Measurements from ENCODE around the gene NUMB.

NUMB gene

DNA sequence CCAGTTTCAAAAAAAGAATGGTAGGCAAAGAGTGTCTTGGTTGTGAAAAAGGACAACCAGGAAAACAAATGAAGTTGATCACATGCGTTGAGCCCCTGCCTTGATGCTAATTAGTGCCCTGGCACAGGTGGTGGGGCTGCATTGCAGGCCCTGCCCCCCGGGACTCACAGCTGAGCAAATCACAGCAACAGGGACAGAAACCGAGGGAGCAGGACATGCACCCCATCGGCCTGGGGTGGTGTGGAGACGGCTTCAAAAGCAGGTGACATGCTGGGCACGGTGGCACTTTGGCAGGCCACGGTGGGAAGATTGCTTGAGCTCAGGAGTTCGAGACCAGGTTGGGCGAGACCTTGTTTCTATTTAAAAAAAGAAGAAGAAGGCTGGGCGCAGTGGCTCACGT is 222.2 kb downstream of the NUMB start:
- H4K20me1 ChIP-seq (ENCODE audit: insufficient read depth, low read length) = no peaks in the 10 kb centered on the region
- H3K4me2 ChIP-seq (ENCODE audit: insufficient read depth, low read length) = no peak overlapping the region
- H3K9me3 ChIP-seq (ENCODE audit: insufficient read depth, low read length, severe bottlenecking) = no peaks in the 10 kb centered on the region
- H3K4me1 ChIP-seq (ENCODE audit: insufficient read depth, low read length) = no peaks in the 10 kb centered on the region
- DNase-seq (no peak), ATAC-seq (ENCODE audit: insufficient read depth, low read depth) (no peak)
- H2AFZ ChIP-seq (ENCODE audit: low read depth, low read length) = no peak overlapping the region
- H3K79me2 ChIP-seq (ENCODE audit: insufficient read depth, low read length) = no peaks in the 10 kb centered on the region
- no peak overlapping the region for H3K9ac ChIP-seq (ENCODE audit: low read depth, low read length)
- no peaks in the 10 kb centered on the region for H3K36me3 ChIP-seq (ENCODE audit: insufficient read depth, low read length)
- no peak overlapping the region for H3K4me3 ChIP-seq (ENCODE audit: low read depth in 1 of 2, low read length in 2 of 2)
- TF ChIP-seq, protein P1, sequence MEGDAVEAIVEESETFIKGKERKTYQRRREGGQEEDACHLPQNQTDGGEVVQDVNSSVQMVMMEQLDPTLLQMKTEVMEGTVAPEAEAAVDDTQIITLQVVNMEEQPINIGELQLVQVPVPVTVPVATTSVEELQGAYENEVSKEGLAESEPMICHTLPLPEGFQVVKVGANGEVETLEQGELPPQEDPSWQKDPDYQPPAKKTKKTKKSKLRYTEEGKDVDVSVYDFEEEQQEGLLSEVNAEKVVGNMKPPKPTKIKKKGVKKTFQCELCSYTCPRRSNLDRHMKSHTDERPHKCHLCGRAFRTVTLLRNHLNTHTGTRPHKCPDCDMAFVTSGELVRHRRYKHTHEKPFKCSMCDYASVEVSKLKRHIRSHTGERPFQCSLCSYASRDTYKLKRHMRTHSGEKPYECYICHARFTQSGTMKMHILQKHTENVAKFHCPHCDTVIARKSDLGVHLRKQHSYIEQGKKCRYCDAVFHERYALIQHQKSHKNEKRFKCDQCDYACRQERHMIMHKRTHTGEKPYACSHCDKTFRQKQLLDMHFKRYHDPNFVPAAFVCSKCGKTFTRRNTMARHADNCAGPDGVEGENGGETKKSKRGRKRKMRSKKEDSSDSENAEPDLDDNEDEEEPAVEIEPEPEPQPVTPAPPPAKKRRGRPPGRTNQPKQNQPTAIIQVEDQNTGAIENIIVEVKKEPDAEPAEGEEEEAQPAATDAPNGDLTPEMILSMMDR (IDR thresholded peaks at IDR 0.05; ENCODE audit: borderline replicate concordance, extremely low read depth, low read length, poor library complexity, severe bottlenecking) = no peak
- TF ChIP-seq EZH2 (IDR thresholded peaks at IDR 0.05; ENCODE audit: borderline replicate concordance, low read depth, low read length, severe bottlenecking) = no peak
- peaks cover 8% of the 10 kb centered on the region for H3K27me3 ChIP-seq (ENCODE audit: insufficient read depth, low read length, poor library complexity)
- no peak overlapping the region for H3K27ac ChIP-seq (ENCODE audit: low read length)

- H3K27ac ChIP-seq (ENCODE audit: low read length) = no peak overlapping the region
- no peak overlapping the region for H3K4me2 ChIP-seq (ENCODE audit: insufficient read depth, low read length)
- no peaks in the 10 kb centered on the region for H4K20me1 ChIP-seq (ENCODE audit: insufficient read depth, low read length)
- DNase-seq = no peak
- TF ChIP-seq, protein P1 (IDR thresholded peaks at IDR 0.05; ENCODE audit: borderline replicate concordance, extremely low read depth, low read length, poor library complexity, severe bottlenecking) = no peak
- no peak for TF ChIP-seq EZH2 (IDR thresholded peaks at IDR 0.05; ENCODE audit: borderline replicate concordance, low read depth, low read length, severe bottlenecking)
- H3K9me3 ChIP-seq (ENCODE audit: insufficient read depth, low read length, severe bottlenecking) = no peaks in the 10 kb centered on the region
- no peaks in the 10 kb centered on the region for H3K36me3 ChIP-seq (ENCODE audit: insufficient read depth, low read length)
- H2AFZ ChIP-seq (ENCODE audit: low read depth, low read length) = no peak overlapping the region
- no peak overlapping the region for H3K4me3 ChIP-seq (ENCODE audit: low read depth in 1 of 2, low read length in 2 of 2)
- no peak for ATAC-seq (ENCODE audit: insufficient read depth, low read depth)
- no peaks in the 10 kb centered on the region for H3K79me2 ChIP-seq (ENCODE audit: insufficient read depth, low read length)
- H3K9ac ChIP-seq (ENCODE audit: low read depth, low read length) = no peak overlapping the region
- peaks cover 8% of the 10 kb centered on the region for H3K27me3 ChIP-seq (ENCODE audit: insufficient read depth, low read length, poor library complexity)
- no peaks in the 10 kb centered on the region for H3K4me1 ChIP-seq (ENCODE audit: insufficient read depth, low read length)
These were observed 222.7 kb downstream of the NUMB start for GRCh38 chr14:73235531-73236155.

GRCh38 chr14:73234586-73235394 is 223.6 kb downstream of the NUMB start:
- no peaks in the 10 kb centered on the region for H3K9me3 ChIP-seq (ENCODE audit: insufficient read depth, low read length, severe bottlenecking)
- H3K27me3 ChIP-seq (ENCODE audit: insufficient read depth, low read length, poor library complexity) = peaks cover 8% of the 10 kb centered on the region
- H3K9ac ChIP-seq (ENCODE audit: low read depth, low read length) = no peak overlapping the region
- H4K20me1 ChIP-seq (ENCODE audit: insufficient read depth, low read length) = no peaks in the 10 kb centered on the region
- no peak for DNase-seq
- H3K36me3 ChIP-seq (ENCODE audit: insufficient read depth, low read length) = no peaks in the 10 kb centered on the region
- TF ChIP-seq, protein P1 (IDR thresholded peaks at IDR 0.05; ENCODE audit: borderline replicate concordance, extremely low read depth, low read length, poor library complexity, severe bottlenecking) = no peak
- TF ChIP-seq EZH2 (IDR thresholded peaks at IDR 0.05; ENCODE audit: borderline replicate concordance, low read depth, low read length, severe bottlenecking) = no peak
- no peak overlapping the region for H3K27ac ChIP-seq (ENCODE audit: low read length)
- no peak overlapping the region for H3K4me3 ChIP-seq (ENCODE audit: low read depth in 1 of 2, low read length in 2 of 2)
- no peaks in the 10 kb centered on the region for H3K4me1 ChIP-seq (ENCODE audit: insufficient read depth, low read length)
- no peak overlapping the region for H2AFZ ChIP-seq (ENCODE audit: low read depth, low read length)
- no peak for ATAC-seq (ENCODE audit: insufficient read depth, low read depth)
- H3K4me2 ChIP-seq (ENCODE audit: insufficient read depth, low read length) = no peak overlapping the region
- no peaks in the 10 kb centered on the region for H3K79me2 ChIP-seq (ENCODE audit: insufficient read depth, low read length)
